Mesendoderm (in vitro differentiated cells): ENCODE results near the gene NSFL1C.

Experiments
- DNase-seq: peaks from one replicate; pipeline ENCODE4 v3.0.0; 2013
- H2AK5ac ChIP-seq: 2 replicates; pipeline ENCODE4 v1.6.1; 2013; ENCODE audit warnings: low read length, inconsistent platforms
- H2BK120ac ChIP-seq: 2 replicates; pipeline ENCODE4 v1.6.1; 2013; ENCODE audit warnings: low read depth, mild to moderate bottlenecking, low read length, moderate library complexity, mixed read lengths
- H2BK15ac ChIP-seq: replicated peaks from 2 replicates; pipeline ENCODE4 v1.6.1; 2013; ENCODE audit warnings: low read depth, mild to moderate bottlenecking, moderate library complexity
- H2BK5ac ChIP-seq: 2 replicates; pipeline ENCODE4 v1.6.1; 2013; ENCODE audit warnings: low read length, inconsistent platforms
- H3K18ac ChIP-seq: 2 replicates; pipeline ENCODE4 v1.6.1; 2013; ENCODE audit warnings: mild to moderate bottlenecking, low read length, mixed read lengths
- H3K23ac ChIP-seq: one replicate; pipeline ENCODE4 v1.6.1; 2013; ENCODE audit warnings: low read length
- H3K27ac ChIP-seq: 2 replicates; pipeline ENCODE4 v1.5.1; 2013; ENCODE audit warnings: low read depth, mild to moderate bottlenecking, inconsistent platforms, low read length, moderate library complexity
- H3K27me3 ChIP-seq: 2 replicates; pipeline ENCODE4 v1.6.1; 2013; ENCODE audit warnings: low read length, control low read depth, mild to moderate bottlenecking, inconsistent platforms; ENCODE audit not compliant: insufficient read depth, poor library complexity
- H3K36me3 ChIP-seq: 2 replicates; pipeline ENCODE4 v1.6.1; 2013; ENCODE audit warnings: low read length, inconsistent platforms; ENCODE audit not compliant: control insufficient read depth, insufficient read depth
- H3K4ac ChIP-seq: one replicate; pipeline ENCODE4 v1.6.1; 2013; ENCODE audit warnings: low read depth, mild to moderate bottlenecking, low read length, moderate library complexity
- H3K4me1 ChIP-seq: 2 replicates; pipeline ENCODE4 v1.6.1; 2013; ENCODE audit warnings: low read depth, low read length, inconsistent platforms; ENCODE audit not compliant: control insufficient read depth
- H3K4me2 ChIP-seq: 2 replicates; pipeline ENCODE4 v1.6.1; 2013; ENCODE audit warnings: low read length
- H3K4me3 ChIP-seq: 2 replicates; pipeline ENCODE4 v1.5.1; 2013; ENCODE audit warnings: mild to moderate bottlenecking, low read length
- H3K56ac ChIP-seq: one replicate; pipeline ENCODE4 v1.6.1; 2013; ENCODE audit warnings: low read length
- H3K79me1 ChIP-seq: 2 replicates; pipeline ENCODE4 v1.6.1; 2013; ENCODE audit warnings: low read length, inconsistent platforms
- H3K79me2 ChIP-seq: 2 replicates; pipeline ENCODE4 v1.6.1; 2013; ENCODE audit warnings: mild to moderate bottlenecking, low read length; ENCODE audit not compliant: control insufficient read depth, insufficient read depth
- H3K9ac ChIP-seq: 2 replicates; pipeline ENCODE4 v1.6.1; 2013; ENCODE audit warnings: low read length, inconsistent platforms
- H4K5ac ChIP-seq: one replicate; pipeline ENCODE4 v1.6.1; 2013; ENCODE audit warnings: low read length
- H4K8ac ChIP-seq: one replicate; pipeline ENCODE4 v1.6.1; 2013; ENCODE audit warnings: low read depth, mild to moderate bottlenecking, control low read depth, low read length, moderate library complexity
- WGBS: extraction: QIAGEN DNeasy Blood & Tissue Kit; methylation state at CpG from one replicate; pipeline ENCODE4 v1.1.7; 2013; ENCODE audit warnings: low lambda C conversion rate, missing lambda C conversion rate; ENCODE audit not compliant: insufficient coverage; ENCODE audit errors: extremely low coverage; 5-methylcytosine and 5-hydroxymethylcytosine counted together

Gene NSFL1C

GRCh38 chr20:1473246-1474220 lies 6.9 kb upstream of the NSFL1C start:
- Histone ChIP-seq H3K4me2 (no peak overlapping the region), H3K23ac (no peak overlapping the region), H3K27ac (no peak overlapping the region), H3K79me1 (no peaks in the 10 kb centered on the region), H2BK5ac (no peak overlapping the region), H3K36me3 (no peaks in the 10 kb centered on the region), H3K9ac (no peak overlapping the region), H4K5ac (no peak overlapping the region), H2AK5ac (no peak overlapping the region), H3K27me3 (no peaks in the 10 kb centered on the region), H4K8ac (no peak overlapping the region), H3K79me2 (no peaks in the 10 kb centered on the region), H3K4me1 (peaks cover 2% of the 10 kb centered on the region), H2BK15ac (no peak overlapping the region), H3K56ac (no peak overlapping the region), H3K18ac (no peak overlapping the region), H3K4ac (no peak overlapping the region), H3K4me3 (no peak overlapping the region), H2BK120ac (no peak overlapping the region)
- WGBS = no CpG with 5 or more reads among the region's 13 CpGs
- DNase-seq = no peak

- Histone ChIP-seq H3K36me3 (no peaks in the 10 kb centered on the region), H3K4me2 (no peak overlapping the region), H2BK120ac (no peak overlapping the region), H3K9ac (no peak overlapping the region), H3K27me3 (no peaks in the 10 kb centered on the region), H2AK5ac (no peak overlapping the region), H2BK15ac (no peak overlapping the region), H3K23ac (no peak overlapping the region), H3K27ac (no peak overlapping the region), H3K4ac (no peak overlapping the region), H4K8ac (no peak overlapping the region), H3K79me2 (no peaks in the 10 kb centered on the region), H3K79me1 (no peaks in the 10 kb centered on the region), H4K5ac (no peak overlapping the region), H3K18ac (no peak overlapping the region), H2BK5ac (no peak overlapping the region), H3K4me1 (peaks cover 2% of the 10 kb centered on the region), H3K56ac (no peak overlapping the region), H3K4me3 (no peak overlapping the region)
- DNase-seq = no peak
- WGBS = no CpG with 5 or more reads among the region's 9 CpGs
Observed at GRCh38 chr20:1472556-1473245, 6.1 kb upstream of the NSFL1C start.

GRCh38 chr20:1471242-1471641 lies 4.6 kb upstream of the NSFL1C start:
- Histone ChIP-seq H3K56ac (no peak overlapping the region), H3K79me1 (no peaks in the 10 kb centered on the region), H2BK5ac (no peak overlapping the region), H3K4me2 (no peak overlapping the region), H3K79me2 (no peaks in the 10 kb centered on the region), H3K23ac (no peak overlapping the region), H4K8ac (no peak overlapping the region), H3K4ac (no peak overlapping the region), H3K4me1 (peaks cover 2% of the 10 kb centered on the region), H3K27me3 (no peaks in the 10 kb centered on the region), H3K27ac (no peak overlapping the region), H3K4me3 (no peak overlapping the region), H2BK15ac (no peak overlapping the region), H2BK120ac (no peak overlapping the region), H3K18ac (no peak overlapping the region), H2AK5ac (no peak overlapping the region), H3K9ac (no peak overlapping the region), H3K36me3 (no peaks in the 10 kb centered on the region), H4K5ac (no peak overlapping the region)
- WGBS = no CpG with 5 or more reads among the region's 2 CpGs
- no peak for DNase-seq

GRCh38 chr20:1469925-1470571 lies 3.4 kb upstream of the NSFL1C start:
- Histone ChIP-seq H3K4me2 (no peak overlapping the region), H3K4ac (no peak overlapping the region), H3K27ac (no peak overlapping the region), H4K8ac (no peak overlapping the region), H3K79me2 (peaks cover 11% of the 10 kb centered on the region), H3K4me1 (no peaks in the 10 kb centered on the region), H2BK15ac (no peak overlapping the region), H3K23ac (no peak overlapping the region), H3K4me3 (no peak overlapping the region), H3K36me3 (no peaks in the 10 kb centered on the region), H4K5ac (no peak overlapping the region), H3K56ac (no peak overlapping the region), H2BK120ac (no peak overlapping the region), H3K79me1 (peaks cover 10% of the 10 kb centered on the region), H3K27me3 (no peaks in the 10 kb centered on the region), H3K18ac (no peak overlapping the region), H3K9ac (no peak overlapping the region), H2AK5ac (no peak overlapping the region), H2BK5ac (no peak overlapping the region)
- peak; percentile 91 for DNase-seq
- WGBS = no CpG with 5 or more reads among the region's 11 CpGs

GRCh38 chr20:1469306-1469905 lies 2.8 kb upstream of the NSFL1C start:
- H3K18ac ChIP-seq = no peak overlapping the region
- H4K8ac ChIP-seq = no peak overlapping the region
- no peak for DNase-seq
- H3K9ac ChIP-seq = no peak overlapping the region
- H3K4me1 ChIP-seq = no peaks in the 10 kb centered on the region
- no peaks in the 10 kb centered on the region for H3K27me3 ChIP-seq
- no peak overlapping the region for H2BK5ac ChIP-seq
- H3K23ac ChIP-seq = no peak overlapping the region
- H3K79me2 ChIP-seq = peaks cover 14% of the 10 kb centered on the region
- no peak overlapping the region for H3K4me3 ChIP-seq
- no peak overlapping the region for H3K27ac ChIP-seq
- H4K5ac ChIP-seq = no peak overlapping the region
- H2BK15ac ChIP-seq = no peak overlapping the region
- no peaks in the 10 kb centered on the region for H3K36me3 ChIP-seq
- peaks cover 13% of the 10 kb centered on the region for H3K79me1 ChIP-seq
- no peak overlapping the region for H3K4me2 ChIP-seq
- no peak overlapping the region for H2AK5ac ChIP-seq
- no peak overlapping the region for H3K4ac ChIP-seq
- no peak overlapping the region for H2BK120ac ChIP-seq
- H3K56ac ChIP-seq = no peak overlapping the region
- WGBS = no CpG with 5 or more reads among the region's 9 CpGs
